Measurements from ENCODE around the gene PARK7.
"Not testable (repeated sequence)": the region's sequence is repeated elsewhere in the genome, so short reads cannot be mapped to it uniquely, and the experiment has no call there.

Gene PARK7

DNA sequence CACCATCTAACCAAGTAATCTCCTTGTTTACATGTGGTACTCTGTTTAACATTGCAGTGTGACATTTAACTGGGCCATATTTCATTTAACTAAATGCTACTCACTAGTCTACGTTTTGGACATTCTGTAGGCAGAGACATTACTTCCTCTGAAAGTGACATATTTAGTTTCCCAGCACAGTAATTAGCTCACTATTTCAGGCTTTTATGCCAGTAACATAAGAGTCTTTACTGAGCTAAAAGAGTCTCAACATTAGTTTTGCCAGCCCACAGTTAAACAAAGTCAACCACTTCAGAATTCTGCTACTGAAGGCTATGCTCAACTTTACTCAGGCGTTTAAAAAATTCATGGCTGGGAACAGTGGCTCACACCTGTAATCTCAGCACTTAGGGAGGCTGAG, 18.3 kb upstream of the PARK7 start:
- no peak for DNase-seq (ENCODE audit: low read depth in 2 of 2)

DNA sequence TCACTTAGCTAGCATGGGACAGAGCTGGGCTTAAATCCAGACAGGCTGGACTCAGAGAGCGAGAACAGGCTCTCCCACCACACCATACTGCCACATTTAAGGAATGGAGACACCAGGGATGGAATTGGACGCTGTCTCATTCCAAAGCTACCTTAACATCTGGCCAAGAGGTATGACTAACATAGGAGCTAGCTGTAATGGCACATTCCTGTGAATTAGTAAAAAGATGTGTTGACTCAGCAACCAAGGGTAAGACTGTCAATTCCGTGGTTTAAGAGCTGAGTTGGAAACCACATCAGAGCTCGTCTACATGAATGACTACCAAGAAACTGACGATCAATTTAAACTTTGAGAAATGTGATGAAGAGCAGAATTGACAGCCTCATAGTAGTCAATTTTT, 12.6 kb upstream of the PARK7 start:
- DNase-seq (ENCODE audit: low read depth in 2 of 2) = no peak

DNA sequence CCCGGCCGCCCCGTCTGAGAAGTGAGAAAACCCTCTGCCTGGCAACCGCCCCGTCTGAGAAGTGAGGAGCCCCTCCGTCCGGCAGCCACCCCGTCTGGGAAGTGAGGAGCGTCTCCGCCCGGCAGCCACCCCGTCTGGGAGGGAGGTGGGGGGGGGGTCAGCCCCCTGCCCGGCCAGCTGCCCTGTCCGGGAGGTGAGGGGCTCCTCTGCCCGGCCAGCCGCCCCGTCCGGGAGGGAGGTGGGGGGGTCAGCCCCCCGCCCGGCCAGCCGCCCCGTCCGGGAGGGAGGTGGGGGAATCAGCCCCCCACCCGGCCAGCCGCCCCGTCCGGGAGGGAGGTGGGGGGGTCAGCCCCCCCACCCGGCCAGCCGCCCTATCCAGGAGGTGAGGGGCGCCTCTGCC, 8.7 kb upstream of the PARK7 start:
- DNase-seq (ENCODE audit: low read depth in 2 of 2) = not testable (repeated sequence)

DNA sequence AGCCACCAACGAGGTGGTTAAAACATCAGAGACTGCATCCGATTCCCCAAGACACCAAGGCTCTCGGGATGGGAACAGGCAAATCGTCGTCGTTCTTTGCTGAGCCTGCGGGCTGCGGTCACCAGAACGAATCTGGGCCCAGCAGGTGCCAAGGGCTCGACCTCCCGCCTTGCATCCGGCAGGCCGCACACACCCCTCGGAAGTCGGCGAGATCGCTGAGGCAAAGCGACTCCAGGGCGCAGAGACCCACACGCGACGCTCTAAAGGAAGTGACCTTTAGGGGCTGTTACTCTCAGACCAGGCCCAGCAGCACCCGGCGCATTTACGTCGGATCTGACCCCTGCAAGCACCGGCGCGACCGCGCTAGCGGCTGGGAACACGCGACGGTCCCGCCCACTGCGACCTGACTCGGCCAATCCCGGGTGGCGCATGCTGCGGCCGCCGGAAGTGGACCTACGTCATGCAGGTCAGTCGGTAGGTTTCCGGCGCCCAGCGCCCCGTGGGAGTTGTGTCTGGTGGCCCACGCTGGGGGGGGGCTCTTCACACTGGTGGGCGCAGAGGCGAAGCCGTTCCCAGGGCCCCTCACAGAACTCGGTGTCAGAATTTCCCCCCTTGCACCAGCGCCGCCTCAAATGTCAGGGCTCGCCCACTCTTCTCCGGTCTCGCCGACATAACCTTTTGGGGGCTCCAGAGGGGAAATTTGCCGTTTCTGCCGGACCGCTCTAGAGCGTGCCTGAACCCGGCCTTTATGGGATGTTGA, 7.5 kb upstream of the PARK7 start:
- peak in 1 of 2 donors; percentile 44 for DNase-seq (ENCODE audit: low read depth in 2 of 2)

DNA sequence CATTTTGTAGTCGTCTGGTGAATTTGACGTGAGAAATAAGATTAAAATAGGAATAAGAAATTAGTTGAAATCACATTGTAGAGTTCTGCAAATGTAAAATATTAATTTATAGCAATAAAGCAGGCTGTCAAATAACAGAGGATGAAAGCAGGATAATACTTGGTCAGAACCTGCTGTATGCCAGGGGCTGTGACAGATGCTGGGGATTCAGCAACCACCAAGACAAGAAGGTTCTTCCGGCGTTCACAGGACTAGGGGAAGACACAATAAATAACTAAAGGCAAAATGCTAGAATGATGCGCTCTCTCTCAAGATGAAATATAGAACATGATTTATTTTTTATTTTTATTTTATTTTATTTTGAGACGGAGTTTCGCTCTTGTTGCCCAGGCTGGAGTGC, 6.8 kb upstream of the PARK7 start:
- DNase-seq (ENCODE audit: low read depth in 2 of 2) = no peak

DNA sequence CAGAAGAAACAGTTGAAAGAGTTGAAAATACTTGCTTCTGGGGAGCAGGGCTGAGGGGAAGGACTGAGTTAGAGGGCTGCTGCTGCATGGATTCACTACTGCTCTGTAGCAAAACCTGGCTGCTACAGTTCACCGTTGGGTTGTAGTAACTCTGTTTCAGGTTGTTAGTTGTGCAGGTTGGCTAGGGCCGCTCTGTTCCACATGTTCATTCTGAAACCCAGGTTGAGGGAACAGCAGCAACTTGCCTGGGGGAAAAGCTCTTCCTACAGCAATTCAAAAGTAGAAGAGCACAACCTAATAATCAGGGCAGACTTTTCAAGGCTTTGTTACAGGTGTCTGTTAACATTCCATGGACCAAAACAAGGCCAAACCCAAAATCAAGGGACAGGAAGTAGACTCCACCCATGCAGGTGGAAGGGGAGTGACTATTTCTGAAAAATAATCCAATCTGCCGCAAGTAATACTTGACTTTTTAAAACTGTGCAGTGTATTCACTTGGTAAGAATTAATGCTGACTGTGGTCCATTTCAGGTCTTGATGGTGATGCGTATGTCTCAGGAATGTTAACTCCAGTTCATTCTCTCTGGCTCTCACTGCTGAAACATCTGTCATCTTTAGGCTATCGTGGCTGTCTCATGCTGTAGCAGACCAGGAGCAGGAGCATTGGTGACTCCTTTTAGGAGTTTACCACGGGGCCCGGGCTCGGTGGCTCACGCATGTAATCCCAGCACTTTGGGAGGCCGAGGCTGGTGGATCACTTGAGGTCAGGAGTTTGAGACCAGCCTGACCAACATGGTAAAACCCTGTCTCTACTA, 5.1 kb upstream of the PARK7 start:
- no peak for DNase-seq (ENCODE audit: low read depth in 2 of 2)

DNA sequence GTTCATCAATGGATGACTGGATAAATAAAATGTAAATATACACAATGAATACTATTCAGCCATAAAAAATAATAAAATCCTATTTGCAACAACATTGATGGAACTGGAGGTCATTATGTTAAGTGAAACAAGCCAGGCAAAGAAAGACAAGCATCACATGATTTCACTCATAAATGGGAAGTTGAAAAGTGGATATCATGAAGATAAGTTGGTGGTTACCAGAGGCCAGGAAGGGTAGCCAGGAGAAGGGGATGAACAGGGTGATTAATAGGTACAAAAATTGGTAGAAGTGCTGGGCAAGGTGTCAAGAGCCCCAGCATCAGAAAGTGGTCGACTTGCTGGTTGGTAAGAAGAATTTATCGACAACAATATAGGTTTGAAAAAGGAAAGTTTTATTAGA, 1.3 kb upstream of the PARK7 start:
- no peak for DNase-seq (ENCODE audit: low read depth in 2 of 2)

DNA sequence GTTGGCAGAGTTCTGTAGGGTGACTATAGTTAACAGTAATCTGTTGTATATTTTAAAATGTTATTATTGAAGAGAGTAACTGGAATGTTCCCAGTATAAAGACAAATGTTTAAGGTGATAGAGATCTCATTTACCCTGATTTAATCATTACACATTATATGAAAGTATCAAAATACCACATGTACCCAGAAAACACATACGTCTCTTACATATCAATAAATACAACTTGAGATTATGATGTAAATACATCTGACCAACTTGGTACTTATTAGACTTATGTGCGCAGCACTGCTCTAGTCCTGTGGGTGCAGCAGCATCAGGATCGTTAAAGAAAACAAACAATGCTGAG, 670 bp upstream of the PARK7 start:
- no peak for DNase-seq (ENCODE audit: low read depth in 2 of 2)

DNA sequence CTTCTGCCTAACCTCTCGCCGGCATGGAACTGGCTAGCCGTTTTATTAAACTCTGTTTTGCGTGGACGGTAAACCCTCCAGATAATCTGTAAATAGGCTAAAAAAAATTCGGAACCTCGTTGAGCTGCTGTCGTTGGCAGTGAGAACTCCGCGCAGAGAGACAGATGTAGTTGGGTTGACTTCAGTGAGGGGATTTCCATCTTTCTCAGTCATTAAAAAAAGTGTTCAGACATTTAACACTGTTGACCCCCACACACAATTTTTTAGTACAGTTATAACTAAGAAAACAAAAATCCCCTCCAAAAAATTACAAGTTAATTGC, 464 bp downstream of the PARK7 start:
- no peak for DNase-seq (ENCODE audit: low read depth in 2 of 2)

DNA sequence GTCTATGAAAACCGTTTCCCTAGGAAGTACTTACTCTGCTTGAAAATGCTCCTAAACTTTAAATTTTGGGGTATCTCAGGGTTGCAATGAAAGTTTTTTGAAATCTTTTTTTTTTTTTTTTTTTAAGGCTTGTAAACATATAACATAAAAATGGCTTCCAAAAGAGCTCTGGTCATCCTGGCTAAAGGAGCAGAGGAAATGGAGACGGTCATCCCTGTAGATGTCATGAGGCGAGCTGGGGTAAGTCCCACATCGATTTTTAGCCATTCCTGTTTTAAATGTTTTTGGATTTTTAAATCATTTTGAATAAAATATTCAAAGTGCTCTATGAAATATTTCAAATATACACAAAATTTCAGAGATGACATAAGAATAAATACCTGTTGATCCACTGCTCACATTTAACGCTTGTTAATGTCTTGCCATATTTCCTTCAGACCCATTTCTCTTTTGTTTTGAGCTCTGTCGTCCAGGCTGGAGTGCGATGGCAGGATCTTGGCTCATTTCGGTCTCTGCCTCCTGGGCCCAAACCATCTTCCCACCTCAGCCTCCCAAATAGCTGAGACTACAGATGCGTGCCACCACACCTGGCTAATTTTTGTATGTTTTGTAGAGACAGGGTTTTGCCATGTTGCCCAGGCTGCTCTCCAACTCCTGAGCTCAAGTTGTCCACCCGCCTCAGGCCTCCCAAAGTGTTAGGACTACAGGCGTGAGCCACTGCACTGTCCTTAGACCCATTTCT, 1.3 kb downstream of the PARK7 start:
- DNase-seq (ENCODE audit: low read depth in 2 of 2) = no peak

DNA sequence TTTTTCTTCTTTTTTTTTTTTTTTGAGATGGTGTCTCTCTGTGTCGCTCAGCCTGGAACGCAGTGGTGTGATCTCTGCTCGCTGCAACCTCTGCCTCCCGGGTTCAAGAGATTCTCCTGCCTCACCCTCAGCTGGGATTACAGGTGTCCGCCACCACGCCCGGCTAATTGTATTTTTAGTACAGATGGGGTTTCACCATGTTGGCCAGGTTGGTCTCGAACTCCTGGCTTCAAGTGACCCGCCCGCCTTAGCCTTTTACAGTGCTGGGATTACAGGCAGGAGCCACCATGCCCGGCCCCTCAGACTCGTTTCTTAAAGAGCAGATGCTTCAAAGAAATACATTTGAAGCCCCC, 1.8 kb downstream of the PARK7 start:
- not testable (repeated sequence) for DNase-seq (ENCODE audit: low read depth in 2 of 2)

DNA sequence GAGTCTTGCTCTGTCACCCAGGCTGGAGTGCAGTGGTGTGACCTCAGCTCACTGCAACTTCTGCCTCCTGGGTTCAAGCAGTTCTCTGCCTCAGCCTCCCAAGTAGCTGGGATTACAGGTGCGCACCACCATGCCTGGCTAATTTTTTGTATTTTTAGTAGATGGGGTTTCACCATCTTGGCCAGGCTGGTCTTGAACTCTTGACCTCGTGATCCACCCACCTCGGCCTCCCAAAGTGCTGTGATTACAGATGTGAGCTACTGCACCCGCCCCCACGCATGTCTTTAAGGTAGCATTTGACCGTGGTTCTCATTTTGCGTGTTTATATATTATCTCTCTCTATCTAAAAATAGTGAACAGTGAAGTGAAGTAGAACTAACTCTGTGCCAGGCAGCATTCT, 2.3 kb downstream of the PARK7 start:
- DNase-seq (ENCODE audit: low read depth in 2 of 2) = not testable (repeated sequence)

DNA sequence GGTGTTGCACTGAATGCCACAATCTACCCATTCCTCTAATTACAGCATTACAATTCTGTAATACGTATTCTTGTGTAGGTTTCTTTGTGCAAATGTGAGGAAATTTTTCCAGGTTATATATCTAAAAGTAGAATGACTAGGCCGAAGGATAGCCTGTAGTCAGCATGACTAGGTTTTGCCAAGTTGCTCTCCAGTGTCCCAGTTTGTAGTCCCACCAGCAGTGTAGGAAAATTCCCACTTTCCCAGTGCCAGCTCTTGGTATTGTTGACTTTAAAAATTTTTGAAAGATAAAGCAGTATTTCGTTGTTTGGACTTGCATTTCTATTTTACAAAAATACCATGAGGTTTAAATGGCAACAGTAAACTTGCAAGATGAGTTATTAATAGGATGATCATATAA, 3.0 kb downstream of the PARK7 start:
- DNase-seq (ENCODE audit: low read depth in 2 of 2) = no peak

DNA sequence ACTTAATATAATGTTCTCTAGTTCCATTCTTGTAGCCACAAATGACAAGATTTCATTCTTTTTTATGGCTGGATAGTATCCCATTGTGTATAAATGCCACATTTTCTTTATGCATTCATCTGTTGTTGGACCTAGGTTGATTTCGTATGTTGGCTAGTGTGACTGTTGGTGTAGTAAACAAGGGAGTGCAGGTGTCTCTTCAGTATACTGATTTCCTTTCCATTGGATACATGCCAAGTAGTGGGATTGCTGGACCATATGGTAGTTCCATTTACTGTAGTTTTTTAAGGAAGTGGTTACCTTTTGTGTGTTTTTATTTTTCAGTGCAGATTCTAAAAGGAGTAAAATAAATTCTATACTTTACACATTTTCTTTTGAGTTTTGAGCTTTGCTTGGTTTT, 5.7 kb downstream of the PARK7 start:
- DNase-seq (ENCODE audit: low read depth in 2 of 2) = no peak

DNA sequence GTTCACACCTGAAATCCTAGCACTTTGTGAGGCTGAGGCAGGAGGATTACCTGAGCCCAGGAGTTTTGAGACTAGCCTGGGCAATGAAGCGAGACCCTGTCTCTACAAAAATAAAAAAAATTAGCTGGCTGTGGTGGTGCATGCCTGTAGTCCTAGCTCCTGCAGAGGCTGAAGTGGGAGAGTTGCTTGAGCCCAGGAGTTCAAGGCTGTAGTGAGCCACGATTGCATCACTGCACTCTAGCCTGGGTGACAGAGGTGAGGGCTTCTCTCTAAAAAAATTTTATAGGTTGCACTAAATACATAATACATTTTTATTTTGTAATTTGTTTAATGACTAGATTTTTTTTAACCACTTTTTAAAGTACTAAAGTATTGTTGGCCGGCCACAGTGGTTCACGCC, 6.1 kb downstream of the PARK7 start:
- DNase-seq (ENCODE audit: low read depth in 2 of 2) = no peak

DNA sequence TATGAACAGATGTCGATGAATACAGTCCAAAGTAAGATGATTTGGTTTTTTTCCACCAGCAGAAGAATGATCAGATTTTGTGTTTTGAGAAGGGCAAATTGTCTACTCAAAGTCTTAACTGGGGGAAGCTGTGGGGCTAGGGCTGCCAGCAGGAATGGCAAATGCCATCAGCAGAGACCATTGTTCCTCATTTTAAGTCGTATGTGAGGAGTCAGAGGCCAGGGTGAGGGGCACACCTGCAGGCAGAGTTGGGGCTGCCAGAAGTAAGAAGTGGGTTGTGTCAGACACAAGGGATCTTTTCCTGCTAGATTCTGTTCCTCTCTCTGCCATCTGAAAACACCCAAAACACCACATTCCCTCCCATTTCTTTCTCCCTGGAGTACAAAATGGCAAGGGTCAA, 8.7 kb downstream of the PARK7 start:
- no peak for DNase-seq (ENCODE audit: low read depth in 2 of 2)

DNA sequence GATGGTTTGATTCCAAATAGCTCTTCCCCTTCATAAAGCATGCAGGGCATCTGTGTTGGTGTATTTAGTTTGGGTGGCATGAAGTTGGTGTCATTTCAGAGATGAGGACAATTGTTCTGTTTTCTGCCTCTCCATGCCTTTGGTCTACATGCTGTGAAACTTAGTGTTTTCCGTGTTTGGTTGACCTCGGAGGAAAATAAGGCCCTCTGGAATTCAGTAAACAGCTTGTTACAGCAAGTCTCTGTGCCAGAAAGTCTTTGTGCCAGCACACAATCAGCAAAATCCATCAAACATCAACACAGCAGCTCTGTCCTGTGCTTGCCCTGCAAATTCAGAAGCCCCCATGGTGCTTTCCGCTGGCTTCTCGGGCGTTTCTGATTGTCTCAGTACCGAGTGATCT, 9.5 kb downstream of the PARK7 start:
- DNase-seq (ENCODE audit: low read depth in 2 of 2) = no peak

DNA sequence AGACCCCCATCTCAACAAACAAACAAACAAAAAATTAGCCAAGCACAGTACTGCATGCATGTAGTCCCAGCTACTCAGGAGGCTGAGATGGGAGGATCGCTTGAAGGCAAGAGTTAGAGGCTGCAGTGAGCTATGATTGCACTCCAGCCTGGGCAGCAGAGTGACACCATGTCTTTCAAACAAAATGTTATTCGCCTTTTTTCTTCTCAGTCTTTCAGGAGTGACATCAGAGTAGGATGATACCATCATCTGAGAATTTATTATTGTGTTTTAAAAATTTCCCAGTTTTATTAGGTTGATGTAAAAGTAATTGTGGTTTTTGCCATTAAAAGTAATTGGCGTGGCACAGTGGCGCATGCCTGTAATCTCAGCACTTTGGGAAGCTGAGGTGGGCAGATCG, 10.8 kb downstream of the PARK7 start:
- DNase-seq (ENCODE audit: low read depth in 2 of 2) = no peak

DNA sequence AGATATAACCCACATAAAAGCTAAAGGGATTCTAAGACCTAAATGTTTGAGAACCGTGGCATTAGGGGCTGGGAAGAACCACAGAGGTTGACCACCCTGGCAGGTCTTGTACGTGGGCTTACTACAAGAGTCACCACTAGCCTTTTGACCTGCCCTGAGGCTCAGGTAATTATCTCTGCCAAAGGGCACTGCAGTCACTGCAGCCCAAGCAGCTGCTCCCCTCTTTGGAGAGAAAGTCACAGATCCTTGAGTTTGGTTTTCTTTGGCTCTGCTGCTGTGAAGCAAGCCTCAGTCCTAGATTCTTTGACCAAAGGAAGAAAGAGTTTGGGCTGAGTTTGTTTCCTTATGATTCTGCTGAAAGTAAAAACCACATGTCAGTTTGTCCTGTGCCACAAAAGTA, 11.6 kb downstream of the PARK7 start:
- DNase-seq (ENCODE audit: low read depth in 2 of 2) = no peak

DNA sequence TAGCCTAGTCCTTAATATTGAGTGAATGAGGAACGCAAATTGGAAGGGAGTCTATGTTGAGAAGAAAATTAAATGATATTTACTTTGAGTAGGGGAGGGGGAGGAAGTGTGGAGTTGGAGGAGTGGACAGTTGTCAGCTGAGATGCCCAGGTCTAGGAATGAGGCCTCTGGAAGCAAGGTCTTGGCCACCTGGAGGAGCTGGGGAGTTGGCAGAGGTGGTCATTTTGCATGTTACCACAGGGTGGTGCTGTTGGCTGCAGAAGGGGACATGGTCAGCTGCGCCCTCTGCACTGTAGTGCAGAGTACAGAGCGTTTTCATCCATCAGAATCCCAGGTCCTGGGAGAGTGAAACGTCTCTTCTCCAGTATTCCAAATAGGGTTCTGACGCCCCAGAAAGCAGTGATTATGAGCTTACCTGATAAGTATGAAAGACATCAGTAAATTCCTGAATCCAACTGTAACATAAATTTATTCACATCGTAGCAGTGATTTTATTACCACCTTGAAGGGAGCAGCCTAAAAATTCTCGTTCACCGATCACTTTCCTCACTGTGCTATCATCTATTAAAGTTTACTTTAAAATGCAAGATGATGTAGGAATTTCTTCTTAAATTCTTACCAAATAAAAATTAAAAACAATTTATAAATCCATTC, 13.8 kb downstream of the PARK7 start:
- no peak for DNase-seq (ENCODE audit: low read depth in 2 of 2)

DNA sequence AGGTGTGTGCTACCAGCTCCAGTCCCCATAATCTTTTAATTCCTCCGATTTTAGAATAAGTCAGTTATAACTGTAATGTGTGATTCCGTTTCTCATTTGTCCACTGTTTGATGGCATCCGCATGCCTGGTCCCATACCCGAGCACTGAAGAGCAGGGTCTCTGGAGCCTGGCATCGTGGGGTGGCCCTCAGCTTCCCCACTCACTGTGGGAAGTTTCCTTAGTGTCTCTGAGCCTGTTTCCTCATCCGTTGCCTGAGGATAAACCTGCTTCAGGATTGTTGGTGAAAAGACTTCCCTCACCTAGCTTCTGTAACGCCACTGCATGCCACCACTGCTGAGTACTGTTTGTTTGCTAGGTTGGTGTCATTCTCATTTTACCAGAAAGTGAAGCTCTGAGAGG, 19.5 kb downstream of the PARK7 start:
- DNase-seq (ENCODE audit: low read depth in 2 of 2) = no peak

DNA sequence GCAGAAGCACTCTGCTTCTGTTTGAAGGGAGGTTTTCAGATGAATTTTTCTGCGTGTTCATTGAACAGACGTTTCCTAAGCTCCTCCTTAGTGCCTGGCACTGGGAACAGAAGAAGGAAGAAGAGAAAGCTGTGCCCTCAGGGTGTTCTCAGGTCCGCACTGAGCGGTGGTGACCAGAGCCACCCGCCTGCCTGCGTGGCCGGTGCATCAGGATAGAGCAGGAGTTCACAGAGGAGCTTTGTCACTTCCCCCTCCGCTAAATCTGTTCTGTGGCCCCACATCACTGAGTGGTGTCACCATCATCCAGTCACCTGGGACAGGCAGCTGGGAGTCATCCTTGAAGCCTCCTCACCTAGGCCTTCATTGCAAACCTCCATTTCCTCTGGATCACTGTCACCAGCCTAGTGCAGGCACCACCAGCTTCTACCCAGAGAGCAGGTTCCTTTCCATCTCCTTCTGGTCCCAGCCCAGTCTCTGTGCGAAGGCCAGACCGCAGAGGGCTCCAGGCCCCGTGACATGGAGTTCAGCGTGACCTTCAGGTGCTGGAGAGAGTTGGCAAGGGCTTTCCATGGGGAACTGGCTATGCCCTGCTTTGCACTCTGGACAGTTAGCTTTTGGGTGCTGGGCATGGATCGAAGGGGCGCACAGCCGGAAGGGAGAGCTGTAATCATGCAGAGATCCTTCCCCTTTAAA, 21.7 kb downstream of the PARK7 start:
- no peak for DNase-seq (ENCODE audit: low read depth in 2 of 2)

Measured in stimulated activated CD4-positive, alpha-beta T cell treated with anti-CD3 and anti-CD28 coated beads, Interleukin-1b, Interleukin-23, amount 100 ng/mL, for 1 hour (primary cell).